Effector memory CD4-positive, alpha-beta T cell (primary cell): ENCODE results near the gene PIEZO1.

Source experiments
- DNase-seq, 3 donors: peaks; one replicate each; pipeline ENCODE4 v3.0.0-alpha.2; 2020
- H3K27ac ChIP-seq: 2 replicates; pipeline ENCODE4 v1.7.0; 2013; ENCODE audit warnings: mild to moderate bottlenecking, low read length, moderate library complexity; ENCODE audit not compliant: insufficient read depth, poor library complexity, severe bottlenecking
- H3K27me3 ChIP-seq: replicated peaks from 2 replicates; pipeline ENCODE4 v1.7.0; 2013; ENCODE audit warnings: mild to moderate bottlenecking, low read length; ENCODE audit not compliant: insufficient read depth, control insufficient read depth, poor library complexity, severe bottlenecking
- H3K36me3 ChIP-seq: 2 replicates; pipeline ENCODE4 v1.7.0; 2013; ENCODE audit warnings: mild to moderate bottlenecking, low read length, moderate library complexity; ENCODE audit not compliant: control insufficient read depth, insufficient read depth
- H3K4me1 ChIP-seq: 2 replicates; pipeline ENCODE4 v1.7.0; 2013; ENCODE audit warnings: low read length, mild to moderate bottlenecking; ENCODE audit not compliant: control insufficient read depth, insufficient read depth, poor library complexity, severe bottlenecking
- H3K4me3 ChIP-seq: 2 replicates; pipeline ENCODE4 v1.7.0; 2013; ENCODE audit warnings: low read length, low read depth, mild to moderate bottlenecking; ENCODE audit not compliant: insufficient read depth, poor library complexity, severe bottlenecking
- H3K9me3 ChIP-seq: 2 replicates; pipeline ENCODE4 v1.7.0; 2013; ENCODE audit warnings: mild to moderate bottlenecking, low read length, moderate library complexity; ENCODE audit not compliant: control insufficient read depth
- total RNA-seq, 3 donors: gene quantifications; one replicate each; lab custom pipeline; 2026; lab: John Stamatoyannopoulos, UW

PIEZO1 gene, protein sequence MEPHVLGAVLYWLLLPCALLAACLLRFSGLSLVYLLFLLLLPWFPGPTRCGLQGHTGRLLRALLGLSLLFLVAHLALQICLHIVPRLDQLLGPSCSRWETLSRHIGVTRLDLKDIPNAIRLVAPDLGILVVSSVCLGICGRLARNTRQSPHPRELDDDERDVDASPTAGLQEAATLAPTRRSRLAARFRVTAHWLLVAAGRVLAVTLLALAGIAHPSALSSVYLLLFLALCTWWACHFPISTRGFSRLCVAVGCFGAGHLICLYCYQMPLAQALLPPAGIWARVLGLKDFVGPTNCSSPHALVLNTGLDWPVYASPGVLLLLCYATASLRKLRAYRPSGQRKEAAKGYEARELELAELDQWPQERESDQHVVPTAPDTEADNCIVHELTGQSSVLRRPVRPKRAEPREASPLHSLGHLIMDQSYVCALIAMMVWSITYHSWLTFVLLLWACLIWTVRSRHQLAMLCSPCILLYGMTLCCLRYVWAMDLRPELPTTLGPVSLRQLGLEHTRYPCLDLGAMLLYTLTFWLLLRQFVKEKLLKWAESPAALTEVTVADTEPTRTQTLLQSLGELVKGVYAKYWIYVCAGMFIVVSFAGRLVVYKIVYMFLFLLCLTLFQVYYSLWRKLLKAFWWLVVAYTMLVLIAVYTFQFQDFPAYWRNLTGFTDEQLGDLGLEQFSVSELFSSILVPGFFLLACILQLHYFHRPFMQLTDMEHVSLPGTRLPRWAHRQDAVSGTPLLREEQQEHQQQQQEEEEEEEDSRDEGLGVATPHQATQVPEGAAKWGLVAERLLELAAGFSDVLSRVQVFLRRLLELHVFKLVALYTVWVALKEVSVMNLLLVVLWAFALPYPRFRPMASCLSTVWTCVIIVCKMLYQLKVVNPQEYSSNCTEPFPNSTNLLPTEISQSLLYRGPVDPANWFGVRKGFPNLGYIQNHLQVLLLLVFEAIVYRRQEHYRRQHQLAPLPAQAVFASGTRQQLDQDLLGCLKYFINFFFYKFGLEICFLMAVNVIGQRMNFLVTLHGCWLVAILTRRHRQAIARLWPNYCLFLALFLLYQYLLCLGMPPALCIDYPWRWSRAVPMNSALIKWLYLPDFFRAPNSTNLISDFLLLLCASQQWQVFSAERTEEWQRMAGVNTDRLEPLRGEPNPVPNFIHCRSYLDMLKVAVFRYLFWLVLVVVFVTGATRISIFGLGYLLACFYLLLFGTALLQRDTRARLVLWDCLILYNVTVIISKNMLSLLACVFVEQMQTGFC (N-terminal part only)
- 482 to 617 (median 564) reads per million in 3 donors for total RNA-seq

DNA sequence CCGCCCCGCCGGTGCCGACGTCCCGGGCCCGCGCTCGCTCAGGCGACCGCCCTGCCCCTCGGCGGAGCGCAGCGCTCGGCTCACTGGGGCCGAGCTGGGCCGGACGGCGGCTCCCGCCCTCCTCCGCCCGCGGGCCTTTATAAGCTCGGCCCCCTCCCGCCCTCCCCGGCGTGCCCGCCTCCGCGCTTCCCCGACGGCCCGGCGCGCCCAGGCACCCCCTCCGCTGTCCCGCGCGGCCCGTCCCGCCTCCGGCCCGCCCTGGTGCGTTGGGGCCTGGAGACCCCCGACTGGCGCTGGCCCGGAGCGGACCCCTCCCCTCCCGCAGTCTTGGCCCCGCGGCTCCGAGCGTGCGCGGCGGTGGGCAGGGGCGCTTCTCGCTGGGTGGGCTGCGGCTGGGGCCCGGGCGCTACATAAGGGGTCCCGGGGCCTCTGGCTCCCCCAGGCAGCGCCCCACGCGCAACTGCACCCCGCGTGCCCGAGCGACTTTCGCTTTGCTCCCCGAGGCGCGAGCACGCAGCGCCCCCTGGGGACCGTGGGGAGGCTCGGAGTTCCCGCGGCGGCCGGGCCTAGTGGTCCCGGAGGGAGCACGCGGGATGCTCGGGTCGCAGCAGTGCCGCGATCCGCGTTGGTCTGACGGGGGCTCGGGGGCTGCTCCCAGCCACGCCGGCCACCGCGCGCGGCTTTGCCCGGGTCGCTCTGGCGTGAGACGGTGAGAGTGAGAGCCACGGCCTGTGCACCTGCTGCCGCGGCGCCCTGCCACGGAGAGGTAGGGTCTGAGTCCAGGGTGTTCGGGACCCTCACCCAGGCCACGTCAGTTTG is at the start of gene PIEZO1:
Gene PIEZO1 (minus strand): TSS at position 115 of the 819 bp plus-strand sequence. CDS start 256 bp downstream, outside the sequence.
- peaks cover 54% of the 10 kb centered on the region for H3K4me1 ChIP-seq
- DNase-seq = peak; percentile 72 to 79 (median 73)

DNA sequence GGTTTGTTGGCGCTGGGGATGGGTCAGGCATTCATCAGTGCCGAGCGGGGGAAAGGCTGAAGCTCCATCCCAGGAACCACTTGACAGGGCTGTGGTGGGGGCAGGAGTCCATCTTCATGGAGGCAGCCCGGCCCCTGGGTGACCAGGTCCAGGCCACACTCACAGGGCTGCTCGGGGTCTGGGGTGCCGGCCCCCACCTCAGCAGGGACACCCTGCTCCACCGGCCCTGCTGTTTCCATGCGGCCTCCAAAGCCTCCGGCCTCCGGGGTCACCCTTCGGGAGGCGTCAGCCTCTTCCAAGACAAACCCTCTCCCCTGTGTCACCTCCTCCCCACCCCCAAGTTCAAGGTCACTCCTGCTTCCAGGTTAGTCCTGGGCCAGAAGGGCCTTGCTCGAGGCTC is 49.6 kb upstream of the PIEZO1 start:
- H3K4me1 ChIP-seq = no peaks in the 10 kb centered on the region
- H3K4me3 ChIP-seq = no peak overlapping the region
- no peak for DNase-seq
- peaks cover 7% of the 10 kb centered on the region for H3K36me3 ChIP-seq
- no peaks in the 10 kb centered on the region for H3K9me3 ChIP-seq
- no peak overlapping the region for H3K27ac ChIP-seq
- no peaks in the 10 kb centered on the region for H3K27me3 ChIP-seq

More for the DNA sequence above, at the start of gene PIEZO1:
- H3K27ac ChIP-seq = peak within 1 kb of the TSS; percentile 84
- no peaks in the 10 kb centered on the region for H3K9me3 ChIP-seq
- H3K36me3 ChIP-seq = no peaks in the 10 kb centered on the region
- H3K27me3 ChIP-seq = no peaks in the 10 kb centered on the region
- peak within 1 kb of the TSS; percentile 69 for H3K4me3 ChIP-seq

DNA sequence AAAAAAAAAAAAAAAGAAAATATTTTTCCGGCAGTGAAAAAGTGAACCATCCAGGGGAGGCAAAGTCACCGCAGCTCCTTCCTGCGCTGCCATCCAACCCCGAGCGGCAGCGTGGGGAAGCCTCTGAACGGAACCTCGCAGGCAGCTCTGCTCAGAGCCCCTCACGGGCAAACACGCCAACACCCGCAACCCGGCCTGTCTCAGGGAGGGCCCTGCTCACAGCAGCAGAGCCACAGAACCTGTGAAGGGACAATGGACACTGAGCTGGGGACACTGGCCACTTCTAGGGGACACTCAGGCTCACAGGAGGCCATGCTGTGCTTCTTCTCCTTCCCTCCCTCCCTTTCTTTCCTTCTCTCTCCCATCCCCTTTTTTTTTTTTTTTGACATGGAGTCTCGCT is 48.1 kb upstream of the PIEZO1 start:
- no peaks in the 10 kb centered on the region for H3K9me3 ChIP-seq
- no peaks in the 10 kb centered on the region for H3K27me3 ChIP-seq
- no peak for DNase-seq
- H3K4me3 ChIP-seq = no peak overlapping the region
- no peaks in the 10 kb centered on the region for H3K36me3 ChIP-seq
- H3K4me1 ChIP-seq = no peaks in the 10 kb centered on the region
- no peak overlapping the region for H3K27ac ChIP-seq

DNA sequence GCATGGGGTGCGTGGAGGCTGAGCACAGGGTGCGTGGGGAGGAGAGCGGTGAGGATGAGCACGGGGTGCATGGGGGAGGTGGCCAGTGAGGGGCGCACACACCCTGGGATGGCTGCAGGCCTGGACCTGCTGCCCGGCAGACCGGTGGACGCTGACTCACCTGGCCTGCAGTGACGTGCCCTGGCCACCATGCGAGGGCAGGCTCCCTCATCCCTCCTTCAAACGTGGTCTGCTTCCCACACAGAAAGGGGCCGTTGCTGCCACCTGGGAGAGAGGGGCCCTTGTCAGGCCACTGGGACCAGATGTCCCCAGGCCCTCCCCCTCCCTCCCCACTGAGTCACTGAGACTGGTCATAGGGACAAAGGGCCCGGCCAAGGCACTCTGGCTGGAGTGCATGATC is 46.8 kb upstream of the PIEZO1 start:
- H3K36me3 ChIP-seq = no peaks in the 10 kb centered on the region
- no peak for DNase-seq

DNA sequence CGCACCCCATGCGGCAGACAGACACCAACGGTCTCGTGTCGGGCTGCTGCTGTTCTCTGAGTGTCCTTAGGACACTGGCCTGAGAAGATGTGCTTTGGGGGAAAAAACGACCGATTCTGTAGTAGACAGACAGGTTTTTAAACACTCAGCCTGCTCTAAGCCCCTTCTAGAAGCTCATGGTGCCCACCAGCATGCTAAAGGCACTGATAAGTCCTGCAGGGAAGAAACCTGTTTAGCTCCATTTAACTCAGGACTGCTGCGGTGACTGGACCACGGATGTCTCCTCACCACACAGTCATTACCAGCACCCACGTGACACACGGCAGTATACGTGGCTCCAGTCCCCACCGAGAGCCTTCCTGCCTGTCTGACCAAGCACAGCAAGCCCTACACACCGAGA is 45.8 kb upstream of the PIEZO1 start:
- Histone ChIP-seq H3K4me3 (no peak overlapping the region), H3K36me3 (peaks cover 3% of the 10 kb centered on the region), H3K9me3 (no peaks in the 10 kb centered on the region), H3K27ac (no peak overlapping the region), H3K4me1 (no peaks in the 10 kb centered on the region), H3K27me3 (no peaks in the 10 kb centered on the region)
- DNase-seq = no peak

More for the DNA sequence above, 46.8 kb upstream of the PIEZO1 start:
- Histone ChIP-seq H3K4me1 (no peaks in the 10 kb centered on the region), H3K4me3 (no peak overlapping the region), H3K9me3 (no peaks in the 10 kb centered on the region), H3K27me3 (no peaks in the 10 kb centered on the region), H3K27ac (no peak overlapping the region)

DNA sequence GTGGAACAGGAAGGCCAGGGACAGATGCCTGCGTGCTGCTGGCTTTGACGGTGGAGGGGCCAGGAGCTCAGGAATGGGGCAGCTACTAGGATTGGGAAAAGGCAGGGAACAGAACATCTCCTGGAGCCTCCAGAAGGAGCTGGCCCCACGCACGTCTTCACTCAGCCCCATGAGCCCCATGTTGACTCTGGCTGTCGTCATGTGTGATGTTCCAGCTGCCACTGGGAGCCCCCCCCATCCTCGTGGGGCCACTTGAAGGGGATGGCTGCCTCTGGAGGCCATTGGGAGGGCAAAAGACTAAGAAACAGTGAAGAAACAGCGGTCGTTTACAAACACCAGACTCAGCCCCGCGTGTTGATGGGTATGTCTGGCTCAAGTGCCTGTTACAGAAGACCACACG is 45.2 kb upstream of the PIEZO1 start:
- no peaks in the 10 kb centered on the region for H3K9me3 ChIP-seq
- H3K27me3 ChIP-seq = no peaks in the 10 kb centered on the region
- no peak overlapping the region for H3K4me3 ChIP-seq
- peaks cover 3% of the 10 kb centered on the region for H3K36me3 ChIP-seq
- no peak for DNase-seq
- H3K27ac ChIP-seq = no peak overlapping the region
- no peaks in the 10 kb centered on the region for H3K4me1 ChIP-seq

DNA sequence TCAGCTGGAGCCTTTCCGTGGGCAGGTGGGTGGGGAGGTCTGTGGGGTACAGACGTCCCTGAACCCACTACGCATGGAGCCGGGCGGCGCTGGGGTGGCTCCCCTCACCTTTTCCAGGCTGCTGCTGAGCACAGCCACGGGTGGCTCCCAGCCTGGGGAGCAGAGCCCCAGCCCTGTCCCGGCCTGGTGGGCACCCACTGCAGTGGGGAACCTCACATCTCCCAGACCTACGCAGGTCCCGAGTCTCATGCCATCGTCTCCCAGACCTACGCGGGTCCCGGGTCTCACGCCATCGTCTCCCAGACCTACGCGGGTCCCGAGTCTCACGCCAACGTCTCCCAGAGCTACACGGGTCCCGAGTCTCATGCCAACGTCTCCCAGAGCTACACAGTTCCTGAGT is 43.7 kb upstream of the PIEZO1 start:
- H3K9me3 ChIP-seq = no peaks in the 10 kb centered on the region
- DNase-seq = no peak
- no peak overlapping the region for H3K27ac ChIP-seq
- no peaks in the 10 kb centered on the region for H3K4me1 ChIP-seq
- H3K36me3 ChIP-seq = peaks cover 3% of the 10 kb centered on the region
- no peaks in the 10 kb centered on the region for H3K27me3 ChIP-seq
- no peak overlapping the region for H3K4me3 ChIP-seq

DNA sequence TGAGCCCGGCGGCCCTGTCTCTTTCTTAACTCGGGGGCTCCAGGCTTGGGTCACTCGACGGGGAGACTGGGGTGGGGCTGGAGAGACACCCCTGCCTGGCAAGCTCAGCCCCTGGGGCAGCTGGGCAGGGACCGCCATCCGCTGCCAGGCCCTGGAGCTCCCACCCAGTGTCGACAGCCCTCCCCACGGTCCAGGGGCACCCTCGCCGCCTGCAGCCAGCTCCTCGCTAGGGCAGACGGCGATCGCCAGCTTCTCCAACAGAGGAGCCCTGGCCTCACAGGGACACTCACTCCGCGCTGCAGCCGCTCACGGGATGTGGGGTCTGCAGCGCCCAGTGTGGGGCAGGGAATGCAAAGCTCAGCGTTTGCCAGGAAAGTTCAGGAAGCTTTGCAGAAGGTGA is 42.7 kb upstream of the PIEZO1 start:
- no peak for DNase-seq
- Histone ChIP-seq H3K4me3 (no peak overlapping the region), H3K4me1 (no peaks in the 10 kb centered on the region), H3K27me3 (no peaks in the 10 kb centered on the region), H3K27ac (no peak overlapping the region), H3K9me3 (no peaks in the 10 kb centered on the region), H3K36me3 (peaks cover 4% of the 10 kb centered on the region)
